IMR-90 (cell line): ENCODE measurements around the gene ARHGAP8. TPM values are rescaled to one million over a fixed set of nuclear protein-coding genes. Genes with fewer than 3 reads are reported as not detected.

Source experiments
- ATAC-seq: fragments of 200-7000 bp; cut with Tn5 transposase; 2 replicates; pipeline ENCODE4 v1.9.1; 2020; ENCODE audit warnings: low read depth, mild to moderate bottlenecking, moderate library complexity
- BruUV-seq: library from RNA; stranded (reverse); fragments of 400-500 nt; replicated peaks from 2 replicates; lab custom pipeline; 2021; lab: Mats Ljungman, UMichigan
- CTCF ChIA-PET: fragments of 300-600 bp; formaldehyde crosslinking; extraction: SDS; loops from one replicate; lab custom pipeline; 2021; ENCODE audit warnings: antibody characterized with exemption; lab: Yijun Ruan, JAX
- POLR2A ChIA-PET: fragments of 300-600 bp; sonication (Branson Sonifier 250); formaldehyde crosslinking; loops from one replicate; lab custom pipeline; 2022; ENCODE audit warnings: antibody characterized with exemption; ENCODE audit not compliant: unreplicated experiment; lab: Charles Lee
- DNase-seq: peaks from one replicate; pipeline ENCODE4 v3.0.0; 2013
- H2AFZ ChIP-seq: replicated peaks from 2 replicates; pipeline ENCODE3; 2013; ENCODE audit warnings: low read length, mild to moderate bottlenecking; ENCODE audit not compliant: poor library complexity
- H2AK5ac ChIP-seq: 2 replicates; pipeline ENCODE4 v1.6.1; 2013; ENCODE audit warnings: low read depth, low read length, inconsistent platforms
- H2AK9ac ChIP-seq: replicated peaks from 2 replicates; pipeline ENCODE3; 2013; ENCODE audit warnings: mild to moderate bottlenecking, low read depth, low read length, moderate library complexity; ENCODE audit not compliant: poor library complexity
- H2BK120ac ChIP-seq: 2 replicates; pipeline ENCODE4 v1.6.1; 2013; ENCODE audit warnings: low read depth, low read length, inconsistent platforms
- H2BK15ac ChIP-seq: 3 replicates; pipeline ENCODE4 v1.6.1; 2013; ENCODE audit warnings: low read depth, low read length, inconsistent platforms
- H2BK20ac ChIP-seq: 2 replicates; pipeline ENCODE4 v1.6.1; 2013; ENCODE audit warnings: low read depth, mild to moderate bottlenecking, inconsistent platforms, low read length, moderate library complexity
- H2BK5ac ChIP-seq: 2 replicates; pipeline ENCODE4 v1.6.1; 2013; ENCODE audit warnings: mild to moderate bottlenecking, low read depth, low read length, inconsistent platforms; ENCODE audit not compliant: poor library complexity, severe bottlenecking
- H3K14ac ChIP-seq: replicated peaks from 2 replicates; pipeline ENCODE4 v1.6.1; 2013; ENCODE audit warnings: low read depth, low read length, inconsistent platforms
- H3K18ac ChIP-seq: 2 replicates; pipeline ENCODE4 v1.6.1; 2013; ENCODE audit warnings: low read depth, low read length, control low read depth
- H3K23ac ChIP-seq: 2 replicates; pipeline ENCODE4 v1.6.1; 2013; ENCODE audit warnings: low read depth, low read length, inconsistent platforms
- H3K27ac ChIP-seq: 2 replicates; pipeline ENCODE4 v1.5.1; 2013; ENCODE audit warnings: mild to moderate bottlenecking, control low read depth, low read length; ENCODE audit not compliant: insufficient read depth
- H3K27me3 ChIP-seq: 2 replicates; pipeline ENCODE4 v1.6.1; 2013; ENCODE audit warnings: low read length; ENCODE audit not compliant: control insufficient read depth, insufficient read depth
- H3K36me3 ChIP-seq: 2 replicates; pipeline ENCODE4 v1.6.1; 2013; ENCODE audit warnings: low read length, mixed read lengths; ENCODE audit not compliant: control insufficient read depth, insufficient read depth
- H3K4ac ChIP-seq: 2 replicates; pipeline ENCODE4 v1.6.1; 2013; ENCODE audit warnings: low read depth, low read length, inconsistent platforms
- H3K4me1 ChIP-seq: 2 replicates; pipeline ENCODE4 v1.6.1; 2013; ENCODE audit warnings: low read length, mixed read lengths; ENCODE audit not compliant: control insufficient read depth, insufficient read depth
- H3K4me2 ChIP-seq: 2 replicates; pipeline ENCODE4 v1.6.1; 2013; ENCODE audit warnings: low read depth, mild to moderate bottlenecking, control low read depth, low read length, moderate library complexity
- H3K4me3 ChIP-seq: 2 replicates; pipeline ENCODE4 v1.5.1; 2013; ENCODE audit warnings: low read depth, mild to moderate bottlenecking, control low read depth, low read length, moderate library complexity; ENCODE audit not compliant: insufficient read depth
- H3K56ac ChIP-seq: 2 replicates; pipeline ENCODE4 v1.6.1; 2013; ENCODE audit warnings: low read length, inconsistent platforms; ENCODE audit not compliant: insufficient read depth; ENCODE audit errors: extremely low read depth
- H3K79me1 ChIP-seq, 2 experiments: 2 replicates each; pipeline ENCODE4 v1.6.1; 2013; ENCODE audit warnings: low read length in 2 of 2, inconsistent platforms in 1 of 2, low read depth in 1 of 2
- H3K9ac ChIP-seq: 2 replicates; pipeline ENCODE4 v1.6.1; 2013; ENCODE audit warnings: low read depth, low read length, control low read depth
- H3K9me1 ChIP-seq: 2 replicates; pipeline ENCODE4 v1.6.1; 2013; ENCODE audit warnings: low read length, inconsistent platforms; ENCODE audit not compliant: insufficient read depth
- H3K9me3 ChIP-seq: 2 replicates; pipeline ENCODE4 v1.6.1; 2013; ENCODE audit warnings: low read length; ENCODE audit not compliant: control insufficient read depth, insufficient read depth
- H4K20me1 ChIP-seq: 2 replicates; pipeline ENCODE4 v1.6.1; 2013; ENCODE audit warnings: low read length, inconsistent platforms; ENCODE audit not compliant: insufficient read depth
- H4K5ac ChIP-seq: 2 replicates; pipeline ENCODE4 v1.6.1; 2013; ENCODE audit warnings: mild to moderate bottlenecking, low read depth, low read length, control low read depth
- H4K8ac ChIP-seq, 2 experiments: 2 replicates each; pipeline ENCODE4 v1.6.1; 2013; ENCODE audit warnings: low read depth in 2 of 2, low read length in 2 of 2, control low read depth in 1 of 2, inconsistent platforms in 1 of 2
- H4K91ac ChIP-seq: 2 replicates; pipeline ENCODE4 v1.6.1; 2013; ENCODE audit warnings: low read depth, low read length, inconsistent platforms; ENCODE audit not compliant: insufficient read depth
- ELK1 ChIP-seq: fragments of 150-350 bp; IDR thresholded peaks from 2 replicates; pipeline ENCODE4 v1.6.1; 2016; ENCODE audit warnings: low read depth, mild to moderate bottlenecking, low read length, moderate library complexity, borderline replicate concordance
- NFE2L2 ChIP-seq: fragments of 150-350 bp; IDR thresholded peaks from 2 replicates; pipeline ENCODE4 v1.6.1; 2016; ENCODE audit warnings: low read depth, mild to moderate bottlenecking, low read length
- WGBS, 2 experiments: methylation state at CpG; one replicate each; pipeline versions ENCODE4 v1.1.5 to v1.1.7; 2013; ENCODE audit warnings: missing lambda C conversion rate in 2 of 2; ENCODE audit not compliant: insufficient read length in 1 of 2; ENCODE audit errors: extremely low coverage in 2 of 2; 5-methylcytosine and 5-hydroxymethylcytosine counted together
- dilution Hi-C: fragments of 300-500 bp; cut with HindIII; formaldehyde crosslinking; loops from one replicate; pipeline ENCODE4 v1.14.3; 2018; ENCODE audit warnings: low sequenced_read_pairs; ENCODE audit not compliant: unreplicated experiment
- in situ Hi-C: fragments of 300-500 bp; cut with MboI; formaldehyde crosslinking; loops from 3 replicates; pipeline ENCODE4 v1.14.3; 2019; ENCODE audit warnings: low sequenced_read_pairs, inconsistent platforms, mixed read lengths
- intact Hi-C: fragments of 100-400 bp; cut with micrococcal nuclease; formaldehyde crosslinking; loops from 2 replicates; pipeline ENCODE4 v1.10.0; 2022
- polyA plus RNA-seq, 3 experiments: library from polyadenylated mRNA; depleted of rRNA; stranded (reverse); fragments of >200 nt; gene quantifications; 2 replicates each; pipeline ENCODE4 v1.2.3, GENCODE V29; 2012; ENCODE audit warnings: low replicate concordance in 1 of 3
- total RNA-seq: library from RNA; depleted of rRNA; stranded (reverse); fragments of >200 nt; gene quantifications from 2 replicates; pipeline ENCODE4 v1.2.3, GENCODE V29; 2012

The ARHGAP8 gene
- total and polyA plus RNA-seq, 2 of the 4 experiments (the other 2 are of a cell fraction) = 0.18 to 0.21 TPM

- in situ Hi-C loops (no loop called here), intact Hi-C loops (loop anchor here (5.0 kb wide), 1 partner anchor 182 kb away; no protein-coding TSS in a partner anchor), dilution Hi-C loops (no loop called here)
- Histone ChIP-seq H2BK15ac (no peak overlapping the region), H4K8ac (no peak overlapping the region), H2AK5ac (no peak overlapping the region), H3K79me1 (peaks cover 4 to 10% of the 10 kb centered on the region in 2 experiments; a peak in 1 of 4 replicates), H3K27me3 (no peaks in the 10 kb centered on the region), H2BK5ac (no peak overlapping the region), H3K4ac (no peak overlapping the region), H2AK9ac (no peak overlapping the region), H3K14ac (no peak overlapping the region), H3K36me3 (peaks cover 6% of the 10 kb centered on the region), H3K9ac (no peak overlapping the region), H3K4me1 (peaks cover 20% of the 10 kb centered on the region), H2AFZ (no peak overlapping the region), H3K56ac (no peak overlapping the region), H3K4me2 (no peak overlapping the region), H3K18ac (no peak overlapping the region), H2BK20ac (no peak overlapping the region), H4K5ac (no peak overlapping the region), H3K9me1 (peaks cover 8% of the 10 kb centered on the region), H3K23ac (no peak overlapping the region), H3K27ac (no peak overlapping the region), H2BK120ac (no peak overlapping the region), H4K91ac (no peak overlapping the region), H3K4me3 (no peak overlapping the region), H3K9me3 (no peaks in the 10 kb centered on the region), H4K20me1 (peaks cover 21% of the 10 kb centered on the region)
- ATAC-seq = no peak
- no TSS peak for BruUV-seq
- 92% methylated on average over 4 of the region's 8 CpGs; no CpG with 5 or more reads in 1 of the 2 experiments for WGBS, 2 experiments
- POLR2A ChIA-PET = no interaction called here
- TF ChIP-seq ELK1 (no peak), NFE2L2 (no peak)
- DNase-seq = no peak
- CTCF ChIA-PET = no interaction called here
Observed at GRCh38 chr22:44734278-44734677, 18.1 kb upstream of the ARHGAP8 start.
